LNCaP clone FGC (cell line): ENCODE results near the gene SLC32A1.

ENCODE experiments used
- DNase-seq: peaks from one replicate; pipeline ENCODE4 v3.0.0-alpha.2; 2011; ENCODE audit warnings: low read depth
- H3K4me3 ChIP-seq: 2 replicates; pipeline ENCODE4 v1.5.1; 2011; ENCODE audit warnings: mild to moderate bottlenecking, low read depth, low read length, control low read depth
- TF ChIP-seq, protein P1 (sequence below): IDR thresholded peaks from 2 replicates; pipeline ENCODE4 v1.5.1; 2012; ENCODE audit warnings: mild to moderate bottlenecking; ENCODE audit not compliant: control insufficient read depth, insufficient read depth; ENCODE audit errors: extremely low read depth

The SLC32A1 gene

DNA sequence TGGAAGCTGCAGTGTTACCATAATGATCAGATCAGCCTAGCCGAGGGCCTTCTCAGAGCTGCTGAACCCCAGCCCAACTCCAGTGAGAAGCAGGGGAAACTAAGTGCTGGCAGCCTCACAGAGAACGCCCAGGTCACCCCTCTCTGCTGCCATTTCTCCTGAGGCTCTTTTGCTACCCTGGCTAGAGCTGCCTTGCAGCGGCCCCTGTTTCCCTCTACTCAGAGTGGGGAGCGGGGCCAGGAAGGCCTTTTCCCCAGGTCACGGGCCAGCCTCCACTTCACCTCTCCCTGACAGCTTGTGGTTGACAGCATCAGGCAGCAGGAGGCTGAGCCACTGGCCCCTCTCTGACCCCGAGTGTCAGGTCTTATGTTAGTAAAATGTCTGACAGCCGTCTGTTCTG is 46.7 kb downstream of the SLC32A1 start:
- no peak for DNase-seq
- TF ChIP-seq, protein P1, sequence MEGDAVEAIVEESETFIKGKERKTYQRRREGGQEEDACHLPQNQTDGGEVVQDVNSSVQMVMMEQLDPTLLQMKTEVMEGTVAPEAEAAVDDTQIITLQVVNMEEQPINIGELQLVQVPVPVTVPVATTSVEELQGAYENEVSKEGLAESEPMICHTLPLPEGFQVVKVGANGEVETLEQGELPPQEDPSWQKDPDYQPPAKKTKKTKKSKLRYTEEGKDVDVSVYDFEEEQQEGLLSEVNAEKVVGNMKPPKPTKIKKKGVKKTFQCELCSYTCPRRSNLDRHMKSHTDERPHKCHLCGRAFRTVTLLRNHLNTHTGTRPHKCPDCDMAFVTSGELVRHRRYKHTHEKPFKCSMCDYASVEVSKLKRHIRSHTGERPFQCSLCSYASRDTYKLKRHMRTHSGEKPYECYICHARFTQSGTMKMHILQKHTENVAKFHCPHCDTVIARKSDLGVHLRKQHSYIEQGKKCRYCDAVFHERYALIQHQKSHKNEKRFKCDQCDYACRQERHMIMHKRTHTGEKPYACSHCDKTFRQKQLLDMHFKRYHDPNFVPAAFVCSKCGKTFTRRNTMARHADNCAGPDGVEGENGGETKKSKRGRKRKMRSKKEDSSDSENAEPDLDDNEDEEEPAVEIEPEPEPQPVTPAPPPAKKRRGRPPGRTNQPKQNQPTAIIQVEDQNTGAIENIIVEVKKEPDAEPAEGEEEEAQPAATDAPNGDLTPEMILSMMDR, result no peak
- no peak overlapping the region for H3K4me3 ChIP-seq

DNA sequence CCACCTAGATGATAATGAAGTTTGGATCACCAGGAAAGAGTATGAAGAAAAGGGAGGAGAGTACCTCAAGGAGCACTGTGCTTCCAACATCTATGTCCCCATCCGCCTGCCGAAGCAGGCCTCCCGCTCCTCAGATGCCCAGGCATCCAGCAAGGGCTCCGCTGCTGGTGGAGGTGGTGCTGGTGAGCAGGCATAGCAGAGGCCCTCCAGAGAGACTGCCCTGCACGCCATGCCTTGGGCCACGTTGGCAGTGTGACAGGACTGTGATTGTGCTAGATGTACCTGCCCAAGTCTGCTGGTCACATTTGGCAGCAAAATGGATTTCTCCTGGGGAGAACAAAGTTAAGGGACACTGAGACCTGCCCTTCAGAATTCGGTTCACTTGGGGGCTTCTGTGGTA is 47.3 kb downstream of the SLC32A1 start:
- DNase-seq, result no peak
- TF ChIP-seq, protein P1, result no peak
- no peak overlapping the region for H3K4me3 ChIP-seq

DNA sequence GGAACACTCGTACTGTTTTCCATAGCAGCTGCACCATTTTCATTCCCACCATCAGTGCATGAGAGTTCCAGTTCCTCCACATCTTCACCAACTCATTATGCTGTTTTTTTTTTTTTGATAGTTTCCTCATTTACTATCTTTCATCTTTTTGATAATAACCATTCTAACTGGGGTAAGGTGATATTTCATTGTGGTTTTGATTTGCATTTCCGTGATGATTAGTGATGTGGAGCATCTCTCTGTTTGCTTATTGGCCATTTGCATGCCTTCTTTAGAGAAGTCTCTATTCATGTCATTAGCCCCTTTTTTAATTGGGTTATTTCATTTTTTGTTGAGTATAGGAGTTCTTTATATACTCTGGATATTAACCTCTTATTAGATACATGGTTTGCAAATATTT is 49.9 kb downstream of the SLC32A1 start:
- TF ChIP-seq, protein P1, result no peak
- H3K4me3 ChIP-seq, result no peak overlapping the region
- DNase-seq, result no peak

DNA sequence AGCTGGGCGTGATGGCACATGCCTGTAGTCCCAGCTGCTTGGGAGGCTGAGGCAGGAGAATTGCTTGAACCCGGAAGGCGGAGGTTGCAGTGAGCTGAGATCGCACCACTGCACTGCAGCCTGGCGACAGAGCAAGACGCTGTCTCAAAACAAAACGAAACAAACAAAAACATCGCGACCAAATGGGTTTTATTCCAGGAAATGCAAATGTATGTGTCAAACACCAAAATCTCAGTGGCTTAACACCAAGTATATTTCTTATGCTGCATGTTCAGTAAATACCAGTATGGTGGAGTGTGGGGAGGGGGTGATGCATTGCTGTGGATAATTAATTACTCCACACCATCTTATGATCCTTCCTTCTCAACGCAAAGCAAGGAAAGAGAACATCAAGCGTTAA is 52.1 kb downstream of the SLC32A1 start:
- DNase-seq, result no peak
- TF ChIP-seq, protein P1, result no peak

More for the DNA sequence above, 52.1 kb downstream of the SLC32A1 start:
- H3K4me3 ChIP-seq, result no peak overlapping the region
